Tibial nerve (tissue), 3 donors: ENCODE results near the gene SUGCT.

ENCODE experiments used
- EP300 ChIP-seq, 2 donors: sonication (generic); formaldehyde crosslinking; IDR thresholded peaks; one replicate each; pipeline ENCODE4 v1.6.1; 2017; ENCODE audit warnings: antibody characterized with exemption in 2 of 2, mild to moderate bottlenecking in 1 of 2
- POLR2A ChIP-seq, 2 donors: fragments of 450-650 bp; IDR thresholded peaks; one replicate each; pipeline ENCODE4 v1.6.1; 2017; ENCODE audit warnings: antibody characterized with exemption in 2 of 2, mild to moderate bottlenecking in 2 of 2, moderate library complexity in 2 of 2

GRCh38 chr7:40509287-40509996 is 374.6 kb downstream of the SUGCT start:
- TF ChIP-seq POLR2A (IDR thresholded peaks at IDR 0.05): no peak
- no peak for TF ChIP-seq EP300 (IDR thresholded peaks at IDR 0.05)
